H1 (cell line): ENCODE data around the gene ABITRAM. TPM values are rescaled to one million over a fixed set of nuclear protein-coding genes. Genes with fewer than 3 reads are reported as not detected.

ENCODE experiments used
- CHD7 ChIP-seq: fragments of 300-600 bp; sonication (generic); IDR thresholded peaks from 2 replicates; pipeline ENCODE4 v1.7.1; 2012; ENCODE audit warnings: low read length, moderate library complexity, mild to moderate bottlenecking, inconsistent platforms; ENCODE audit not compliant: insufficient replicate concordance
- POLR2A ChIP-seq, 2 experiments: IDR thresholded peaks; 1 replicate in 1 of 2; 2 replicates in 1 of 2; pipeline ENCODE4 v1.6.1; 2011; ENCODE audit warnings: low read depth in 2 of 2, low read length in 2 of 2, mild to moderate bottlenecking in 2 of 2; ENCODE audit errors: control extremely low read depth in 1 of 2
- polyA plus RNA-seq, 7 experiments: library from polyadenylated mRNA; depleted of rRNA in 3 of 7; stranded (reverse) in 5 of 7; unstranded in 2 of 7; fragments of >200 nt in 5 of 7; fragments of 200-250 nt in 2 of 7; gene quantifications; 1 replicate in 5 of 7; 2 replicates in 1 of 7; 4 replicates in 1 of 7; pipeline versions ENCODE4 v1.2.1 to v1.2.3, GENCODE V29; 2011 to 2013; ENCODE audit warnings: missing spikeins in 2 of 7, mixed read lengths in 2 of 7
- total RNA-seq: library from RNA; stranded (reverse); fragmentation: NEBNext Ultra II Directional; extraction: Animal tissue kit (Norgen Biotek cat#: 25700); gene quantifications from 2 replicates; pipeline ENCODE4 v1.2.1, GENCODE V29; 2021

Gene ABITRAM
- total and polyA plus RNA-seq, 2 of the 8 experiments (the other 6 are each of a cell fraction or from before 2014, with no cell fraction given) = 8.4 to 9.0 TPM

GRCh38 chr9:108905494-108905893 is 28.7 kb upstream of the ABITRAM start (continued):
- TF ChIP-seq CHD7 (no peak), POLR2A (IDR thresholded peaks at IDR 0.05; ENCODE audit: control extremely low read depth in 1 of 2, low read depth in 2 of 2, low read length in 2 of 2) (no peak)
